HEK293 (cell line): ENCODE results near the gene GCA.
A peak's percentile ranks its signal among the peaks of the same experiment; 100 is the strongest.

Source experiments
- CTCF ChIA-PET: fragments of 350-600 bp; formaldehyde crosslinking; extraction: SDS; loops from one replicate; lab custom pipeline; 2021; ENCODE audit warnings: antibody characterized with exemption; lab: Yijun Ruan, JAX
- POLR2A ChIA-PET: fragments of 300-600 bp; formaldehyde crosslinking; extraction: SDS; loops from one replicate; lab custom pipeline; 2020; ENCODE audit warnings: antibody characterized with exemption, inconsistent platforms; lab: Yijun Ruan, JAX
- H3K27ac ChIP-seq: fragments of 200-500 bp; sonication (Bioruptor generic); 2 replicates; pipeline ENCODE4 v1.5.1; 2014; ENCODE audit warnings: low read depth, low read length, control low read depth, inconsistent platforms; ENCODE audit errors: extremely low read depth
- H3K36me3 ChIP-seq, 2 experiments: fragments of 200-500 bp in 1 of 2; sonication (Bioruptor generic) in 1 of 2; 1 replicate in 1 of 2; 2 replicates in 1 of 2; pipeline ENCODE4 v1.5.1; 2014 to 2017; ENCODE audit warnings: inconsistent platforms in 2 of 2, low read length in 2 of 2; ENCODE audit not compliant: control insufficient read depth in 2 of 2, insufficient read depth in 1 of 2
- H3K4me1 ChIP-seq: fragments of 200-500 bp; sonication (Bioruptor generic); 2 replicates; pipeline ENCODE4 v1.5.1; 2014; ENCODE audit warnings: mild to moderate bottlenecking, low read length, inconsistent platforms; ENCODE audit not compliant: control insufficient read depth, insufficient read depth
- H3K4me3 ChIP-seq: 2 replicates; pipeline ENCODE4 v1.5.1; 2011; ENCODE audit warnings: low read depth, mild to moderate bottlenecking, control low read depth, low read length, moderate library complexity
- H3K9me3 ChIP-seq: fragments of 200-500 bp; sonication (Bioruptor generic); 2 replicates; pipeline ENCODE4 v1.5.1; 2014; ENCODE audit warnings: low read depth, low read length, inconsistent platforms; ENCODE audit not compliant: control insufficient read depth, insufficient read depth
- HOXA7 ChIP-seq: sonication (generic); formaldehyde crosslinking; IDR thresholded peaks from 2 replicates; pipeline ENCODE4 v1.8.1; 2022; ENCODE audit warnings: missing genetic modification reagents, borderline replicate concordance
- KLF1 ChIP-seq: fragments of 450-650 bp; formaldehyde crosslinking; IDR thresholded peaks from 2 replicates; pipeline ENCODE4 v1.5.1; 2016; ENCODE audit warnings: missing biosample characterization, missing genetic modification characterization
- REPIN1 ChIP-seq: fragments of 450-650 bp; formaldehyde crosslinking; IDR thresholded peaks from 2 replicates; pipeline ENCODE4 v1.5.1; 2017; ENCODE audit warnings: missing biosample characterization, missing genetic modification characterization, low read depth
- YY1 ChIP-seq: fragments of 450-650 bp; formaldehyde crosslinking; IDR thresholded peaks from 2 replicates; pipeline ENCODE4 v1.5.1; 2018; ENCODE audit warnings: missing biosample characterization, missing genetic modification characterization
- YY2 ChIP-seq: fragments of 450-650 bp; formaldehyde crosslinking; IDR thresholded peaks from 2 replicates; pipeline ENCODE4 v1.5.1; 2016; ENCODE audit warnings: missing biosample characterization, missing genetic modification characterization
- ZEB2 ChIP-seq: fragments of 450-650 bp; formaldehyde crosslinking; IDR thresholded peaks from 2 replicates; pipeline ENCODE4 v1.5.1; 2016; ENCODE audit warnings: missing biosample characterization, missing genetic modification characterization
- ZNF121 ChIP-seq: fragments of 450-650 bp; formaldehyde crosslinking; IDR thresholded peaks from 2 replicates; pipeline ENCODE4 v1.5.1; 2016; ENCODE audit warnings: missing biosample characterization, missing genetic modification characterization
- ZNF148 ChIP-seq: fragments of 450-650 bp; formaldehyde crosslinking; IDR thresholded peaks from 2 replicates; pipeline ENCODE4 v1.5.0; 2017; ENCODE audit warnings: missing biosample characterization, missing genetic modification characterization, borderline replicate concordance
- ZNF18 ChIP-seq: fragments of 450-650 bp; formaldehyde crosslinking; IDR thresholded peaks from 2 replicates; pipeline ENCODE4 v1.5.1; 2016; ENCODE audit warnings: missing biosample characterization, missing genetic modification characterization
- ZNF19 ChIP-seq: fragments of 450-650 bp; formaldehyde crosslinking; IDR thresholded peaks from 2 replicates; pipeline ENCODE4; 2016; ENCODE audit warnings: missing biosample characterization, missing genetic modification characterization, low read depth
- ZNF585B ChIP-seq: fragments of 450-650 bp; formaldehyde crosslinking; IDR thresholded peaks from 2 replicates; pipeline ENCODE4 v1.5.1; 2016; ENCODE audit warnings: missing biosample characterization, missing genetic modification characterization
- ZNF596 ChIP-seq: fragments of 450-650 bp; IDR thresholded peaks from 2 replicates; pipeline ENCODE4 v1.5.0; 2018; ENCODE audit warnings: missing biosample characterization, mild to moderate bottlenecking, missing genetic modification characterization, moderate library complexity
- ZNF629 ChIP-seq: fragments of 450-650 bp; formaldehyde crosslinking; IDR thresholded peaks from 2 replicates; pipeline ENCODE4 v1.5.1; 2017; ENCODE audit warnings: missing biosample characterization, missing genetic modification characterization
- ZNF704 ChIP-seq: fragments of 450-650 bp; formaldehyde crosslinking; IDR thresholded peaks from 2 replicates; pipeline ENCODE4 v1.5.1; 2016; ENCODE audit warnings: missing biosample characterization, missing genetic modification characterization
- ZNF791 ChIP-seq: fragments of 450-650 bp; formaldehyde crosslinking; IDR thresholded peaks from 2 replicates; pipeline ENCODE4 v1.5.1; 2016; ENCODE audit warnings: missing biosample characterization, missing genetic modification characterization
- TF ChIP-seq, protein P1 (sequence below): fragments of 450-650 bp; formaldehyde crosslinking; IDR thresholded peaks from 2 replicates; pipeline ENCODE4 v1.5.1; 2016; ENCODE audit warnings: missing biosample characterization, missing genetic modification characterization
- TF ChIP-seq, protein P2 (sequence below): fragments of 450-650 bp; formaldehyde crosslinking; IDR thresholded peaks from 2 replicates; pipeline ENCODE4 v1.5.1; 2016; ENCODE audit warnings: missing biosample characterization, missing genetic modification characterization
- TF ChIP-seq, protein P3 (sequence below): fragments of 450-650 bp; formaldehyde crosslinking; optimal IDR thresholded peaks from 2 replicates; pipeline ENCODE3; 2016; ENCODE audit warnings: missing biosample characterization, mild to moderate bottlenecking, missing genetic modification characterization

Gene GCA

DNA sequence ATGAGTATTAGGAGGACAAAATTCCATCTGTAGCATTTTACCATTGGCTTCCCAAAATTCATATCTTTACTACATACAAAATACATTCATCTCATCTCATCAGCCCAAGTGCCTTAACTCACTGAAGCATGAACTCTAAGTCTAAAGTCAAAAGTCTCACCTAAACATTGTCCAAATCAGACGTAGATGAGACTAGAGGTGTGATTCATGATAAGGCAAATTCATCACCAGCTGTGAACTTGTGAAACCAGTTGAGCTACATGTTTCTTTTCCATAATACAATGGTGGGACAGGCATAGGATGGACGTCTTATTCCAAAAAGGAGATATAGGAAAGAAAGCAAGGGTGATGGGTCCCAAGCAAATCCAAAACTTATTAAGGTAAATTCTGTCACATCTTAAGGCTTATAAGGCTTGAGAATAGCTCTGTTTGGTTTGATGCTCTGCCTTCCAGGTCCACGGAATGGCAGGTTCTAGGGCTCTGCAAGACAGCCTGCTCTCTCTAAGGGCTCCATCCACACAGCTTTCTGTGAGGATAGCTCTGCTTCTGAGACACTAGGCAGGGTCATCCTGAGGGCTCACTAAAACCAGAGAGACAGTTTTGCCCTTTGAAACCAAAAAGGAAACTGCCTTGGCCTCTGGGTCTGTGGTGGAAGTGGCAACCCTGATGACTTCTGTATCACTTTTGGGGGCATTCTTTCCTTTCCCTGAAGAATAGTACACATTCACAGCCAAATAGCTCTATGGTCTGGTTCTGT is 35.0 kb upstream of the GCA start:
- peak; percentile 45 for TF ChIP-seq ZNF585B (tag by site-specific recombination)
- no peak for TF ChIP-seq REPIN1 (tag by site-specific recombination)
- TF ChIP-seq, all 188 proteins: peak for 1
- CTCF ChIA-PET = interaction anchor here (3.2 kb wide), 1 partner anchor 10 kb away, joined by 21 read pairs; no protein-coding TSS in a partner anchor

DNA sequence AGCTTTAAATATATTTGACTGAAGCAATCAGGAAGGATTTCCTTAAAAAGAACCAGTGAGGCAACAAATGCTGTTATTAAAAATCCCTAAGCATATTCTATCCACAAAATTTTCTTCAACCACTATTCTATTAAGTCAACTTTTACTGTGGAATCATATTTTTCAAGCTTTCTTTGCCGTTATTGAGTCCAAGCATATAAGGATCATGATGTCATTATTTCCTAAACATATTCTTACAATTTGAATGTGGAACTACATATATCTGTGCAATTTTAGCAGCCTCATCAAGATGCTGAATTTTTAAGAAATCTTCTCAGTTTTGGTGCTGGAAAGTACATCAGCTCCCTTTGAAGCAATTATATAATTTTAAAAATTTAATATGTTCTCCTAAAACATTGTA is 31.1 kb upstream of the GCA start:
- CTCF ChIA-PET = interaction anchor here (0.8 to 2.0 kb wide), 3 partner anchors 9 to 22 kb away, joined by 3 to 9 read pairs (median 6); no protein-coding TSS in a partner anchor
- TF ChIP-seq YY2 (tag by site-specific recombination) = no peak
- no peak for TF ChIP-seq ZNF596 (tag by site-specific recombination)
- TF ChIP-seq YY1 = no peak
- no peak for TF ChIP-seq ZNF704 (tag by site-specific recombination)
- no peak for TF ChIP-seq ZNF18 (tag by site-specific recombination)
- no peak for TF ChIP-seq HOXA7 (CRISPR knock-in tag)
- TF ChIP-seq ZNF19 (tag by site-specific recombination) = no peak
- TF ChIP-seq, protein P1, sequence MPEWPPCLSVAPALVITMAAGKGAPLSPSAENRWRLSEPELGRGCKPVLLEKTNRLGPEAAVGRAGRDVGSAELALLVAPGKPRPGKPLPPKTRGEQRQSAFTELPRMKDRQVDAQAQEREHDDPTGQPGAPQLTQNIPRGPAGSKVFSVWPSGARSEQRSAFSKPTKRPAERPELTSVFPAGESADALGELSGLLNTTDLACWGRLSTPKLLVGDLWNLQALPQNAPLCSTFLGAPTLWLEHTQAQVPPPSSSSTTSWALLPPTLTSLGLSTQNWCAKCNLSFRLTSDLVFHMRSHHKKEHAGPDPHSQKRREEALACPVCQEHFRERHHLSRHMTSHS (tag by site-specific recombination) = no peak
- TF ChIP-seq ZEB2 (tag by site-specific recombination) = no peak
- no peak for TF ChIP-seq ZNF121 (tag by site-specific recombination)
- TF ChIP-seq, protein P2, sequence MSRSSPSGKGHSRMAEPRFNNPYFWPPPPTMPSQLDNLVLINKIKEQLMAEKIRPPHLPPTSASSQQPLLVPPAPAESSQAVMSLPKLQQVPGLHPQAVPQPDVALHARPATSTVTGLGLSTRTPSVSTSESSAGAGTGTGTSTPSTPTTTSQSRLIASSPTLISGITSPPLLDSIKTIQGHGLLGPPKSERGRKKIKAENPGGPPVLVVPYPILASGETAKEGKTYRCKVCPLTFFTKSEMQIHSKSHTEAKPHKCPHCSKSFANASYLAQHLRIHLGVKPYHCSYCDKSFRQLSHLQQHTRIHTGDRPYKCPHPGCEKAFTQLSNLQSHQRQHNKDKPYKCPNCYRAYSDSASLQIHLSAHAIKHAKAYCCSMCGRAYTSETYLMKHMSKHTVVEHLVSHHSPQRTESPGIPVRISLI (tag by site-specific recombination) = no peak
- TF ChIP-seq, protein P3, sequence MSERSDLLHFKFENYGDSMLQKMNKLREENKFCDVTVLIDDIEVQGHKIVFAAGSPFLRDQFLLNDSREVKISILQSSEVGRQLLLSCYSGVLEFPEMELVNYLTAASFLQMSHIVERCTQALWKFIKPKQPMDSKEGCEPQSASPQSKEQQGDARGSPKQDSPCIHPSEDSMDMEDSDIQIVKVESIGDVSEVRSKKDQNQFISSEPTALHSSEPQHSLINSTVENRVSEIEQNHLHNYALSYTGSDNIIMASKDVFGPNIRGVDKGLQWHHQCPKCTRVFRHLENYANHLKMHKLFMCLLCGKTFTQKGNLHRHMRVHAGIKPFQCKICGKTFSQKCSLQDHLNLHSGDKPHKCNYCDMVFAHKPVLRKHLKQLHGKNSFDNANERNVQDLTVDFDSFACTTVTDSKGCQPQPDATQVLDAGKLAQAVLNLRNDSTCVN = no peak
- no peak for TF ChIP-seq ZNF791 (tag by site-specific recombination)
- TF ChIP-seq ZNF148 (tag by site-specific recombination) = no peak
- TF ChIP-seq ZNF629 (tag by site-specific recombination) = no peak
- TF ChIP-seq KLF1 (tag by site-specific recombination) = no peak
- Histone ChIP-seq H3K36me3 (no peaks in the 10 kb centered on the region), H3K4me3 (no peak overlapping the region), H3K27ac (no peak overlapping the region), H3K9me3 (no peaks in the 10 kb centered on the region), H3K4me1 (no peaks in the 10 kb centered on the region)
- POLR2A ChIA-PET = no interaction called here

More for the DNA sequence above, 35.0 kb upstream of the GCA start:
- Histone ChIP-seq H3K36me3 (no peaks in the 10 kb centered on the region), H3K27ac (no peak overlapping the region), H3K4me3 (no peak overlapping the region), H3K4me1 (no peaks in the 10 kb centered on the region), H3K9me3 (no peaks in the 10 kb centered on the region)
- POLR2A ChIA-PET = no interaction called here
